ENCODE results near the gene C2CD2.

- TF ChIP-seq CTCF (IDR thresholded peaks at IDR 0.05; ENCODE audit: poor library complexity) (no peak), EZH2 (IDR thresholded peaks at IDR 0.05; ENCODE audit: borderline replicate concordance) (no peak), EZH2phosphoT487 (IDR thresholded peaks at IDR 0.05; ENCODE audit: low read depth, severe bottlenecking, unreplicated experiment) (no peak)
Observed at GRCh38 chr21:41847066-41847804, 106.6 kb downstream of the C2CD2 start.
